H9 (cell line): ENCODE data around the gene VASH1. TPM values are rescaled to one million over a fixed set of nuclear protein-coding genes. Genes with fewer than 3 reads are reported as not detected.

Experiments
- DNase-seq: peaks from one replicate; pipeline ENCODE4 v3.0.0-alpha.2; 2017
- H2AFZ ChIP-seq: one replicate; pipeline ENCODE4 v1.6.1; 2013; ENCODE audit warnings: mild to moderate bottlenecking, low read length, control low read depth, moderate library complexity
- H2AK5ac ChIP-seq: 2 replicates; pipeline ENCODE4 v1.6.1; 2013; ENCODE audit warnings: low read length, control low read depth, mixed read lengths; ENCODE audit not compliant: insufficient read length
- H2BK120ac ChIP-seq: one replicate; pipeline ENCODE4 v1.6.1; 2013; ENCODE audit warnings: low read depth, mild to moderate bottlenecking, low read length, control low read depth, inconsistent platforms; ENCODE audit not compliant: poor library complexity, severe bottlenecking
- H2BK12ac ChIP-seq: 2 replicates; pipeline ENCODE4 v1.6.1; 2013; ENCODE audit warnings: low read length, control low read depth, mixed read lengths, low read depth; ENCODE audit not compliant: insufficient read length
- H2BK15ac ChIP-seq: 2 replicates; pipeline ENCODE4 v1.6.1; 2013; ENCODE audit warnings: low read depth, low read length, control low read depth
- H2BK20ac ChIP-seq: one replicate; pipeline ENCODE4 v1.6.1; 2013; ENCODE audit warnings: low read depth, mild to moderate bottlenecking, low read length, control low read depth, inconsistent platforms; ENCODE audit not compliant: poor library complexity, severe bottlenecking
- H2BK5ac ChIP-seq: 2 replicates; pipeline ENCODE4 v1.6.1; 2013; ENCODE audit warnings: low read length, control low read depth, mixed read lengths; ENCODE audit not compliant: insufficient read length
- H3K14ac ChIP-seq: 2 replicates; pipeline ENCODE4 v1.6.1; 2013; ENCODE audit warnings: low read length, control low read depth; ENCODE audit not compliant: insufficient read depth
- H3K18ac ChIP-seq: 2 replicates; pipeline ENCODE4 v1.6.1; 2013; ENCODE audit warnings: low read depth, mild to moderate bottlenecking, mixed read lengths, low read length, control low read depth; ENCODE audit not compliant: insufficient read length
- H3K23ac ChIP-seq: 2 replicates; pipeline ENCODE4 v1.6.1; 2013; ENCODE audit warnings: low read length, control low read depth, mixed read lengths, low read depth; ENCODE audit not compliant: insufficient read length
- H3K23me2 ChIP-seq: 2 replicates; pipeline ENCODE4 v1.6.1; 2013; ENCODE audit warnings: low read depth, mild to moderate bottlenecking, mixed read lengths, low read length, control low read depth; ENCODE audit not compliant: insufficient read length, poor library complexity, severe bottlenecking
- H3K27ac ChIP-seq: 2 replicates; pipeline ENCODE4 v1.5.1; 2013; ENCODE audit warnings: low read length, control low read depth, mixed read lengths, low read depth; ENCODE audit not compliant: insufficient read length
- H3K27me3 ChIP-seq: 2 replicates; pipeline ENCODE4 v1.6.1; 2013; ENCODE audit warnings: low read length, control low read depth, inconsistent platforms; ENCODE audit not compliant: insufficient read depth
- H3K4ac ChIP-seq: 2 replicates; pipeline ENCODE4 v1.6.1; 2013; ENCODE audit warnings: low read depth, mild to moderate bottlenecking, control low read depth, inconsistent platforms, low read length, moderate library complexity
- H3K4me1 ChIP-seq: 2 replicates; pipeline ENCODE4 v1.6.1; 2013; ENCODE audit warnings: low read length, control low read depth, inconsistent platforms; ENCODE audit not compliant: insufficient read depth
- H3K4me2 ChIP-seq: 2 replicates; pipeline ENCODE4 v1.6.1; 2013; ENCODE audit warnings: low read length, control low read depth, mixed read lengths; ENCODE audit not compliant: insufficient read length, insufficient read depth
- H3K56ac ChIP-seq: 2 replicates; pipeline ENCODE4 v1.6.1; 2013; ENCODE audit warnings: low read depth, mild to moderate bottlenecking, mixed read lengths, low read length, control low read depth; ENCODE audit not compliant: insufficient read length
- H3K79me1 ChIP-seq: 2 replicates; pipeline ENCODE4 v1.6.1; 2013; ENCODE audit warnings: low read depth, mild to moderate bottlenecking, moderate library complexity, low read length, control low read depth, inconsistent platforms; ENCODE audit not compliant: insufficient read depth, poor library complexity, severe bottlenecking
- H3K79me2 ChIP-seq: 2 replicates; pipeline ENCODE4 v1.6.1; 2013; ENCODE audit warnings: low read length, control low read depth, inconsistent platforms; ENCODE audit not compliant: insufficient read depth
- H3K9ac ChIP-seq: 2 replicates; pipeline ENCODE4 v1.6.1; 2013; ENCODE audit warnings: low read length, control low read depth, mixed read lengths; ENCODE audit not compliant: insufficient read length; ENCODE audit errors: extremely low read depth
- H3K9me3 ChIP-seq: one replicate; pipeline ENCODE4 v1.6.1; 2013; ENCODE audit warnings: low read depth, low read length, inconsistent platforms; ENCODE audit not compliant: control insufficient read depth
- H3T11ph ChIP-seq: one replicate; pipeline ENCODE4 v1.6.1; 2013; ENCODE audit warnings: mild to moderate bottlenecking, low read length, control low read depth, inconsistent platforms
- H4K20me1 ChIP-seq: one replicate; pipeline ENCODE4 v1.6.1; 2013; ENCODE audit not compliant: control insufficient read depth, insufficient read length, insufficient read depth
- H4K5ac ChIP-seq: 2 replicates; pipeline ENCODE4 v1.6.1; 2013; ENCODE audit warnings: low read depth, mild to moderate bottlenecking, mixed read lengths, low read length, control low read depth; ENCODE audit not compliant: insufficient read length
- H4K8ac ChIP-seq: replicated peaks from 2 replicates; pipeline ENCODE4 v1.6.1; 2013; ENCODE audit warnings: low read length, control low read depth, mixed read lengths, low read depth; ENCODE audit not compliant: insufficient read length
- H4K91ac ChIP-seq: 2 replicates; pipeline ENCODE4 v1.6.1; 2013; ENCODE audit warnings: low read depth, mild to moderate bottlenecking, moderate library complexity, mixed read lengths, low read length, control low read depth; ENCODE audit not compliant: insufficient read length
- H3K27ac Mint-ChIP-seq, 3 experiments: 2 replicates in 2 of 3; 3 replicates in 1 of 3; pipeline ENCODE4 v1.8.0; 2020 to 2021; ENCODE audit warnings: mixed read lengths in 3 of 3, mild to moderate bottlenecking in 1 of 3, moderate library complexity in 1 of 3
- H3K27me3 Mint-ChIP-seq: 2 replicates; pipeline ENCODE4 v1.8.0; 2021; ENCODE audit warnings: low read depth, mild to moderate bottlenecking, moderate library complexity, mixed read lengths
- H3K36me3 Mint-ChIP-seq, 3 experiments: 2 replicates in 2 of 3; 3 replicates in 1 of 3; pipeline ENCODE4 v1.8.0; 2020 to 2021; ENCODE audit warnings: low read depth in 3 of 3, mixed read lengths in 3 of 3; ENCODE audit not compliant: insufficient read depth in 1 of 3
- H3K4me1 Mint-ChIP-seq, 2 experiments: 2 replicates each; pipeline ENCODE4 v1.8.0; 2020; ENCODE audit warnings: mixed read lengths in 2 of 2
- H3K4me3 Mint-ChIP-seq, 2 experiments: 2 replicates in 1 of 2; 3 replicates in 1 of 2; pipeline ENCODE4 v1.8.0; 2020 to 2021; ENCODE audit warnings: mild to moderate bottlenecking in 2 of 2, mixed read lengths in 2 of 2, moderate library complexity in 1 of 2
- H3K9me3 Mint-ChIP-seq, 2 experiments: 2 replicates in 1 of 2; 3 replicates in 1 of 2; pipeline ENCODE4 v1.8.0; 2020; ENCODE audit warnings: mild to moderate bottlenecking in 2 of 2, mixed read lengths in 2 of 2, moderate library complexity in 1 of 2
- WGBS: extraction: QIAGEN DNeasy Blood & Tissue Kit; methylation state at CpG from one replicate; pipeline ENCODE4 v1.1.7; 2013; ENCODE audit warnings: missing lambda C conversion rate, low lambda C conversion rate, mixed read lengths; ENCODE audit not compliant: insufficient read length; ENCODE audit errors: extremely low coverage; 5-methylcytosine and 5-hydroxymethylcytosine counted together
- total RNA-seq: library from RNA; stranded (reverse); gene quantifications from 2 replicates; pipeline ENCODE4 v1.2.1, GENCODE V29; 2021
- TF ChIP-seq, protein P1 (sequence below): fragments of 200-600 bp; sonication (generic); conservative IDR thresholded peaks from 3 replicates; pipeline ENCODE4 v1.8.0; 2021; ENCODE audit warnings: antibody characterized with exemption, mild to moderate bottlenecking

Gene VASH1
- total RNA-seq, 1 experiment from 2014 or later = 5.8 TPM

DNA sequence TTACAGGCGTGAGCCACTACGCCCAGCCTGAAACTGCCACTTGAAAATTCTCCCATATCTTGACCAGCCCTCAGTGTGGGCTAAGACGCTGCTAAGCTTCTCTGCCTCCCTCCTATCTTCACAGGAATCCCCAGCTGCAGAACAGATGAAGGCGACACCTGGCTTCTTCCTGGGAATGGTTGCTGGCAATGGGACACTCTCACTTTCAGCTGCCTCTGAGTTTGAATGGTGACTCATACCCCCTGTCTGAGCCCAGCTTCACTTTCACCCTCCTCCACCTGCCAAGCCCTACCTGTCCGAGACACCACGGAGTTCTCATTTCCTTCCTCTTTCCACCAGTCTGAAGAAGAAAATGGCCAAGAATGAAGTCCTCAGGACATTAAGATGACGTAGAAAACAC is 18.3 kb upstream of the VASH1 start:
- Histone ChIP-seq H3K27me3 (no peaks in the 10 kb centered on the region), H3K18ac (no peak overlapping the region), H3K23me2 (no peaks in the 10 kb centered on the region), H3K79me2 (no peaks in the 10 kb centered on the region), H3K23ac (no peak overlapping the region), H3K4me2 (no peak overlapping the region), H2BK12ac (no peak overlapping the region), H3K9ac (no peak overlapping the region), H4K91ac (no peak overlapping the region), H3K27ac (no peak overlapping the region), H3K14ac (no peak overlapping the region), H2BK120ac (no peak overlapping the region), H4K5ac (no peak overlapping the region), H2BK5ac (no peak overlapping the region), H2BK15ac (no peak overlapping the region; the same call in 1 of the 2 replicates), H3T11ph (no peak overlapping the region), H3K79me1 (no peaks in the 10 kb centered on the region), H3K56ac (no peak overlapping the region), H3K4me1 (no peaks in the 10 kb centered on the region), H3K9me3 (no peaks in the 10 kb centered on the region), H4K20me1 (no peaks in the 10 kb centered on the region), H2AK5ac (no peak overlapping the region), H2AFZ (no peak overlapping the region), H4K8ac (no peak overlapping the region), H2BK20ac (no peak overlapping the region), H3K4ac (no peak overlapping the region)
- peaks cover 17% of the 10 kb centered on the region for H3K27me3 Mint-ChIP-seq
- H3K9me3 Mint-ChIP-seq = peaks cover 39 to 45% of the 10 kb centered on the region in 2 experiments
- no peak overlapping the region for H3K27ac Mint-ChIP-seq
- H3K36me3 Mint-ChIP-seq = peaks cover 8 to 20% (median 14%) of the 10 kb centered on the region in 3 experiments
- H3K4me3 Mint-ChIP-seq = no peak overlapping the region
- no CpG with 5 or more reads among the region's 7 CpGs for WGBS
- no peaks in the 10 kb centered on the region for H3K4me1 Mint-ChIP-seq
- TF ChIP-seq, protein P1, sequence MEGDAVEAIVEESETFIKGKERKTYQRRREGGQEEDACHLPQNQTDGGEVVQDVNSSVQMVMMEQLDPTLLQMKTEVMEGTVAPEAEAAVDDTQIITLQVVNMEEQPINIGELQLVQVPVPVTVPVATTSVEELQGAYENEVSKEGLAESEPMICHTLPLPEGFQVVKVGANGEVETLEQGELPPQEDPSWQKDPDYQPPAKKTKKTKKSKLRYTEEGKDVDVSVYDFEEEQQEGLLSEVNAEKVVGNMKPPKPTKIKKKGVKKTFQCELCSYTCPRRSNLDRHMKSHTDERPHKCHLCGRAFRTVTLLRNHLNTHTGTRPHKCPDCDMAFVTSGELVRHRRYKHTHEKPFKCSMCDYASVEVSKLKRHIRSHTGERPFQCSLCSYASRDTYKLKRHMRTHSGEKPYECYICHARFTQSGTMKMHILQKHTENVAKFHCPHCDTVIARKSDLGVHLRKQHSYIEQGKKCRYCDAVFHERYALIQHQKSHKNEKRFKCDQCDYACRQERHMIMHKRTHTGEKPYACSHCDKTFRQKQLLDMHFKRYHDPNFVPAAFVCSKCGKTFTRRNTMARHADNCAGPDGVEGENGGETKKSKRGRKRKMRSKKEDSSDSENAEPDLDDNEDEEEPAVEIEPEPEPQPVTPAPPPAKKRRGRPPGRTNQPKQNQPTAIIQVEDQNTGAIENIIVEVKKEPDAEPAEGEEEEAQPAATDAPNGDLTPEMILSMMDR = no peak
- no peak for DNase-seq
